ENCODE measurements around the gene ZC3H14. TPM values are rescaled to one million over a fixed set of nuclear protein-coding genes. Genes with fewer than 3 reads are reported as not detected.

The ZC3H14 gene
- total and polyA plus RNA-seq, 2 experiments from 2014 or later, result 39.9 to 68.4 TPM

DNA sequence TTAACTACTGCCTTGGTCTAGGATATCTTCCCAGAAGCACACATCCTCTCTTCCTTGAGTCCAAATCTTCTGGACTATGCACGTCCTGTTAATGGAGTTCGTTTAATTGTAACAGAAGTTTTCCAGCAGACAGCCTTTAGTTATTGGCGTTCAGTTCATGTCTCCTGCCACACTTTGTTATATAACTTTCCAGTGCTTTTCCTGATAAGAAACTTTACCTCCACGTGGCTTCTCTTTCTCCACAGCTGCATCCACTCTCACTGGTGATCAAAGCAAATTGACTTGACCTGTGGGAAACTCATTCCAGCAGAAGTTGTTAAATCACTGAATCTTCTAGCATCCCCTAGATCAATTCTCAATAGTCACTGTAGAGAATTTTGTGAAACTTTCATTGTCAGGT lies 27.0 kb upstream of the ZC3H14 start:
- no peak for DNase-seq (ENCODE audit: low spot score)
- Histone ChIP-seq H3K79me2 (peaks cover 51% of the 10 kb centered on the region), H3K27ac (no peak overlapping the region), H3K4me3 (no peak overlapping the region), H3K9me3 (ENCODE audit: low read depth) (no peaks in the 10 kb centered on the region), H3K4me1 (ENCODE audit: insufficient read depth) (no peaks in the 10 kb centered on the region), H2AFZ (no peak overlapping the region), H3K4me2 (no peak overlapping the region), H3K27me3 (no peaks in the 10 kb centered on the region), H3K9me2 (replicated peaks; ENCODE audit: insufficient read depth) (no peaks in the 10 kb centered on the region), H4K20me1 (ENCODE audit: insufficient read depth, poor library complexity, severe bottlenecking) (no peaks in the 10 kb centered on the region), H3K36me3 (replicated peaks; ENCODE audit: insufficient read depth, low read depth) (no peaks in the 10 kb centered on the region)
- no peak for TF ChIP-seq EZH2 (IDR thresholded peaks at IDR 0.05; ENCODE audit: borderline replicate concordance)
- no peak for TF ChIP-seq EZH2phosphoT487 (IDR thresholded peaks at IDR 0.05; ENCODE audit: low read depth, severe bottlenecking, unreplicated experiment)
- TF ChIP-seq, protein P1, sequence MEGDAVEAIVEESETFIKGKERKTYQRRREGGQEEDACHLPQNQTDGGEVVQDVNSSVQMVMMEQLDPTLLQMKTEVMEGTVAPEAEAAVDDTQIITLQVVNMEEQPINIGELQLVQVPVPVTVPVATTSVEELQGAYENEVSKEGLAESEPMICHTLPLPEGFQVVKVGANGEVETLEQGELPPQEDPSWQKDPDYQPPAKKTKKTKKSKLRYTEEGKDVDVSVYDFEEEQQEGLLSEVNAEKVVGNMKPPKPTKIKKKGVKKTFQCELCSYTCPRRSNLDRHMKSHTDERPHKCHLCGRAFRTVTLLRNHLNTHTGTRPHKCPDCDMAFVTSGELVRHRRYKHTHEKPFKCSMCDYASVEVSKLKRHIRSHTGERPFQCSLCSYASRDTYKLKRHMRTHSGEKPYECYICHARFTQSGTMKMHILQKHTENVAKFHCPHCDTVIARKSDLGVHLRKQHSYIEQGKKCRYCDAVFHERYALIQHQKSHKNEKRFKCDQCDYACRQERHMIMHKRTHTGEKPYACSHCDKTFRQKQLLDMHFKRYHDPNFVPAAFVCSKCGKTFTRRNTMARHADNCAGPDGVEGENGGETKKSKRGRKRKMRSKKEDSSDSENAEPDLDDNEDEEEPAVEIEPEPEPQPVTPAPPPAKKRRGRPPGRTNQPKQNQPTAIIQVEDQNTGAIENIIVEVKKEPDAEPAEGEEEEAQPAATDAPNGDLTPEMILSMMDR (IDR thresholded peaks at IDR 0.05; ENCODE audit: poor library complexity), result no peak
- WGBS (ENCODE audit: low lambda C conversion rate, missing lambda C conversion rate), result 41% methylated on average over 4 of the region's 4 CpGs

DNA sequence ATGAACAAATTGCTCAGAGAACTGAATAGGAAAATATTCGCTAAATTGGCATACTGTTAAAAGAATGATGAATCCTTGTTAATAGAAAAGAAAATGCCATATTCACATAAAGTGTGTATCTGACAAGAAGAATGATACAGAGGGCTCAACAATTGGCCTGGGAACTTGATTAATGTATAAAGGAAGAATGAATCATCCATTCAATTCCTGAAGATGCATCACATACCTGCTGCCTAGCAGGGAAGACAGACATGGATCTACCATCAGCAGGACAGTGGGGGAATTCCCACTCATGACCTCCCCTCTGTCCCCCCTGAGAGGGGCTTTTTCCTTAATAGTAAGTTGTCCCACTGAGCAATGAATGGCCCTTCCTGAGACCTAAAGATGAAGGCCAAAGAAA lies 21.5 kb upstream of the ZC3H14 start:
- H3K27ac ChIP-seq, result no peak overlapping the region
- no peaks in the 10 kb centered on the region for H3K36me3 ChIP-seq (replicated peaks; ENCODE audit: insufficient read depth, low read depth)
- H3K9me3 ChIP-seq (ENCODE audit: low read depth), result no peaks in the 10 kb centered on the region
- WGBS (ENCODE audit: low lambda C conversion rate, missing lambda C conversion rate), result 100% methylated on average over 1 of the region's 1 CpG
- H3K9me2 ChIP-seq (replicated peaks; ENCODE audit: insufficient read depth), result no peaks in the 10 kb centered on the region
- TF ChIP-seq, protein P1 (IDR thresholded peaks at IDR 0.05; ENCODE audit: poor library complexity), result no peak
- TF ChIP-seq EZH2phosphoT487 (IDR thresholded peaks at IDR 0.05; ENCODE audit: low read depth, severe bottlenecking, unreplicated experiment), result no peak
- no peak for TF ChIP-seq EZH2 (IDR thresholded peaks at IDR 0.05; ENCODE audit: borderline replicate concordance)
- no peak for DNase-seq (ENCODE audit: low spot score)
- peaks cover 69% of the 10 kb centered on the region for H3K79me2 ChIP-seq
- no peaks in the 10 kb centered on the region for H4K20me1 ChIP-seq (ENCODE audit: insufficient read depth, poor library complexity, severe bottlenecking)
- no peak overlapping the region for H3K4me2 ChIP-seq
- peaks cover 4% of the 10 kb centered on the region for H3K4me1 ChIP-seq (ENCODE audit: insufficient read depth)
- no peak overlapping the region for H3K4me3 ChIP-seq
- no peaks in the 10 kb centered on the region for H3K27me3 ChIP-seq
- no peak overlapping the region for H2AFZ ChIP-seq

DNA sequence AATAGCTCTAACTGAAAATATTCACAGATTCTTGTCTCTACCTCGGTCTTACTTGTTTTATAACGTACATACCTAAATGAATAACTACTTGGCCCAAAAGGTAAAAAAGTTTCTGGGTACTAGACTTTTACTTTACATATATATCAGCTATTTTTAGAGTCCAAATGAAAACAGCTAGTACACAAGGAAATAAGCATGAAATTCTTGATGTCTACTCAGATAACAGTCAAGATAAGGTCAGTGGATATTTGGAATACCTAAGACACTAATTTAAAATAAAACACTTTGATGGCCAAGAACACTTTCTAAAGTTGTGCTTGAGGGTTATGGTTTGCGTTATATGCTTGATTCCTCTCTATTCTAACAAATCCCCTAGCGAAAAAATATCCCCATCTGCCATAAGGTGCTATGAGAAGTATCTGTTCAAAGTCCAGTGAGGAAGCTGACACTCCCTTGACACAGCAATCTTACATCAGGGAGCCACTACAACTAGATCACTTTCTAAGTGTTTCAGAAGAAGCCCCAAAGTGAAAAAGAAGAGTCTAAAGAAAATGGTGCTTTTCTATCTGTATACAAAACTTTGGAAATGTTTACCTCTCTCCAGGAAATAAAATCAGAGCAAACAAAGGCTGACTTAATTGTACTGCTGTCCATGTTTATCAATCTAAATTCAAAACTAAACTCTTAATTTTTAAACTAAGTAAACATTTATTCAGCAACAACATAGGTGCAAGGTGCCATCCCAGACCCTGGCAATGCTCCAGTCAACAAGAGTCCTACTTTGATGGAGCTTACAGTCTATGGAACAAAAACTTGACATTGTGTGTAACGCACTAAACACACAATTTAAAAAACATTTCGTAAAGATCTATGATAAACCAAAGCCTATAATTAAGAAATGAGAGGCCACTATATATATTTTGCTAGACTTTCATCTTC lies 19.7 kb upstream of the ZC3H14 start:
- peaks cover 59% of the 10 kb centered on the region for H3K79me2 ChIP-seq
- H3K4me1 ChIP-seq (ENCODE audit: insufficient read depth), result peaks cover 8% of the 10 kb centered on the region
- H3K9me2 ChIP-seq (replicated peaks; ENCODE audit: insufficient read depth), result no peaks in the 10 kb centered on the region
- no peak for DNase-seq (ENCODE audit: low spot score)
- H3K4me2 ChIP-seq, result peak overlapping the region; percentile 3
- no peak overlapping the region for H2AFZ ChIP-seq
- no peak overlapping the region for H3K4me3 ChIP-seq
- H3K36me3 ChIP-seq (replicated peaks; ENCODE audit: insufficient read depth, low read depth), result no peaks in the 10 kb centered on the region
- H4K20me1 ChIP-seq (ENCODE audit: insufficient read depth, poor library complexity, severe bottlenecking), result no peaks in the 10 kb centered on the region
- TF ChIP-seq EZH2 (IDR thresholded peaks at IDR 0.05; ENCODE audit: borderline replicate concordance) (no peak), EZH2phosphoT487 (IDR thresholded peaks at IDR 0.05; ENCODE audit: low read depth, severe bottlenecking, unreplicated experiment) (no peak)
- TF ChIP-seq, protein P1 (IDR thresholded peaks at IDR 0.05; ENCODE audit: poor library complexity), result no peak
- 74% methylated on average over 6 of the region's 6 CpGs for WGBS (ENCODE audit: low lambda C conversion rate, missing lambda C conversion rate)
- no peaks in the 10 kb centered on the region for H3K9me3 ChIP-seq (ENCODE audit: low read depth)
- H3K27ac ChIP-seq, result peak overlapping the region; percentile 44
- H3K27me3 ChIP-seq, result no peaks in the 10 kb centered on the region
